Spinal cord (tissue), 10 donors: ENCODE results near the gene SYNE4. TPM values are rescaled to one million over a fixed set of nuclear protein-coding genes. Genes with fewer than 3 reads are reported as not detected.
"Not testable (repeated sequence)": the region's sequence is repeated elsewhere in the genome, so short reads cannot be mapped to it uniquely, and the experiment has no call there.

ENCODE experiments used
- DNase-seq, 6 donors: peaks; one replicate each; pipeline versions ENCODE4 v3.0.0 to v3.0.0-alpha.2; 2013 to 2015; ENCODE audit warnings: low spot score in 6 of 6, low read depth in 4 of 6
- H3K27ac ChIP-seq: one replicate; pipeline ENCODE4 v1.5.1; 2013; ENCODE audit warnings: low read depth, low read length, control low read depth
- H3K27me3 ChIP-seq: one replicate; pipeline ENCODE4 v1.6.1; 2013; ENCODE audit warnings: low read length; ENCODE audit not compliant: control insufficient read depth, insufficient read depth
- H3K36me3 ChIP-seq: one replicate; pipeline ENCODE4 v1.6.1; 2013; ENCODE audit warnings: low read length; ENCODE audit not compliant: control insufficient read depth, insufficient read depth
- H3K4me1 ChIP-seq: one replicate; pipeline ENCODE4 v1.6.1; 2013; ENCODE audit warnings: low read length; ENCODE audit not compliant: control insufficient read depth, insufficient read depth
- H3K4me3 ChIP-seq: one replicate; pipeline ENCODE4 v1.5.1; 2013; ENCODE audit warnings: low read depth, low read length, control low read depth
- H3K9me3 ChIP-seq: one replicate; pipeline ENCODE4 v1.6.1; 2013; ENCODE audit warnings: low read length; ENCODE audit not compliant: control insufficient read depth, insufficient read depth
- WGBS: methylation state at CpG from one replicate; pipeline ENCODE4 v1.1.5; 2013; ENCODE audit warnings: missing lambda C conversion rate; ENCODE audit not compliant: insufficient coverage; 5-methylcytosine and 5-hydroxymethylcytosine counted together
- polyA plus RNA-seq, 2 donors: library from polyadenylated mRNA; unstranded; fragments of 120-200 nt; gene quantifications; one replicate each; pipeline ENCODE4 v1.2.1, GENCODE V29; 2013; ENCODE audit not compliant: insufficient read length in 2 of 2
- total RNA-seq, 2 donors: library from RNA; depleted of rRNA in 1 of 2; stranded (reverse); fragments of 120-200 nt in 1 of 2; fragments of >200 nt in 1 of 2; gene quantifications; one replicate each; pipeline versions ENCODE4 v1.2.3 to v1.2.4, GENCODE V29; 2013 to 2014
- donor health status: healthy.

The SYNE4 gene
- total and polyA plus RNA-seq, 4 donors: 0.79 to 7.1 (median 4.1) TPM

- 80% methylated on average over 6 of the region's 7 CpGs for WGBS
- no peaks in the 10 kb centered on the region for H3K36me3 ChIP-seq
Observed at GRCh38 chr19:35991731-35992450, 16.7 kb downstream of the SYNE4 start.

GRCh38 chr19:35990771-35991730 lies 17.6 kb downstream of the SYNE4 start:
- DNase-seq: no peak
- Histone ChIP-seq H3K4me1 (peaks cover 32% of the 10 kb centered on the region), H3K9me3 (no peaks in the 10 kb centered on the region), H3K36me3 (no peaks in the 10 kb centered on the region), H3K4me3 (no peak overlapping the region), H3K27ac (no peak overlapping the region), H3K27me3 (peaks cover 10% of the 10 kb centered on the region)
- WGBS: 71% methylated on average over 4 of the region's 10 CpGs

More at GRCh38 chr19:35991731-35992450, 16.7 kb downstream of the SYNE4 start:
- Histone ChIP-seq H3K9me3 (no peaks in the 10 kb centered on the region), H3K4me3 (no peak overlapping the region), H3K4me1 (peaks cover 30% of the 10 kb centered on the region), H3K27me3 (peaks cover 3% of the 10 kb centered on the region), H3K27ac (no peak overlapping the region)
- DNase-seq: no peak

- 93% methylated on average over 2 of the region's 4 CpGs for WGBS
Observed at GRCh38 chr19:35990156-35990555, 18.5 kb downstream of the SYNE4 start.

GRCh38 chr19:35988824-35989223 lies 19.8 kb downstream of the SYNE4 start:
- H3K27me3 ChIP-seq: peaks cover 14% of the 10 kb centered on the region
- no CpG with 5 or more reads among the region's 3 CpGs for WGBS

More at GRCh38 chr19:35990156-35990555, 18.5 kb downstream of the SYNE4 start:
- DNase-seq: no peak
- H3K4me3 ChIP-seq: no peak overlapping the region
- H3K27ac ChIP-seq: no peak overlapping the region
- no peaks in the 10 kb centered on the region for H3K36me3 ChIP-seq
- no peaks in the 10 kb centered on the region for H3K9me3 ChIP-seq
- peaks cover 25% of the 10 kb centered on the region for H3K4me1 ChIP-seq
- peaks cover 14% of the 10 kb centered on the region for H3K27me3 ChIP-seq

GRCh38 chr19:35987571-35987896 lies 21.1 kb downstream of the SYNE4 start:
- H3K36me3 ChIP-seq: no peaks in the 10 kb centered on the region
- H3K27ac ChIP-seq: no peak overlapping the region
- peaks cover 15% of the 10 kb centered on the region for H3K4me1 ChIP-seq
- H3K9me3 ChIP-seq: no peaks in the 10 kb centered on the region
- no peak for DNase-seq
- WGBS: 42% methylated on average over 4 of the region's 8 CpGs
- no peak overlapping the region for H3K4me3 ChIP-seq
- peaks cover 14% of the 10 kb centered on the region for H3K27me3 ChIP-seq

More at GRCh38 chr19:35988824-35989223, 19.8 kb downstream of the SYNE4 start:
- DNase-seq: no peak
- Histone ChIP-seq H3K9me3 (no peaks in the 10 kb centered on the region), H3K4me1 (peaks cover 17% of the 10 kb centered on the region), H3K27ac (no peak overlapping the region), H3K36me3 (no peaks in the 10 kb centered on the region), H3K4me3 (no peak overlapping the region)

- Histone ChIP-seq H3K27ac (no peak overlapping the region), H3K27me3 (peaks cover 14% of the 10 kb centered on the region), H3K9me3 (no peaks in the 10 kb centered on the region), H3K4me3 (no peak overlapping the region), H3K4me1 (peaks cover 15% of the 10 kb centered on the region), H3K36me3 (no peaks in the 10 kb centered on the region)
- peak in 2 of 6 donors; percentile 74 to 87 for DNase-seq
- 5% methylated on average over 47 of the region's 54 CpGs for WGBS
Observed at GRCh38 chr19:35986664-35987570, 21.7 kb downstream of the SYNE4 start.

- Histone ChIP-seq H3K9me3 (no peaks in the 10 kb centered on the region), H3K27me3 (peaks cover 14% of the 10 kb centered on the region), H3K4me3 (no peak overlapping the region), H3K36me3 (no peaks in the 10 kb centered on the region), H3K4me1 (peaks cover 15% of the 10 kb centered on the region), H3K27ac (no peak overlapping the region)
- no peak for DNase-seq
- 86% methylated on average over 5 of the region's 5 CpGs for WGBS
Observed at GRCh38 chr19:35986111-35986510, 22.5 kb downstream of the SYNE4 start.

GRCh38 chr19:35983177-35983576 lies 25.4 kb downstream of the SYNE4 start:
- no peak for DNase-seq
- Histone ChIP-seq H3K4me1 (peaks cover 15% of the 10 kb centered on the region), H3K27me3 (peaks cover 14% of the 10 kb centered on the region), H3K36me3 (no peaks in the 10 kb centered on the region), H3K4me3 (no peak overlapping the region), H3K9me3 (no peaks in the 10 kb centered on the region), H3K27ac (no peak overlapping the region)
- 78% methylated on average over 5 of the region's 8 CpGs for WGBS

- not testable (repeated sequence) for H3K27ac ChIP-seq, DNase-seq, H3K27me3 ChIP-seq, H3K36me3 ChIP-seq, H3K9me3 ChIP-seq, H3K4me1 ChIP-seq, H3K4me3 ChIP-seq
- no CpG with 5 or more reads among the region's 4 CpGs for WGBS
Observed at GRCh38 chr19:35980997-35981396, 27.6 kb downstream of the SYNE4 start.
